ENCODE measurements around the gene IRX4. TPM values are rescaled to one million over a fixed set of nuclear protein-coding genes. Genes with fewer than 3 reads are reported as not detected.

The IRX4 gene
- total and polyA plus RNA-seq, 9 of the 15 experiments (the other 6 are each of a cell fraction or from before 2014, with no cell fraction given) = not detected

- TF ChIP-seq ZBTB49 (CRISPR knock-in tag; IDR thresholded peaks at IDR 0.05; ENCODE audit: borderline replicate concordance) (no peak), NR2C2 (CRISPR knock-in tag; IDR thresholded peaks at IDR 0.05) (no peak), NR2C2 (tag; IDR thresholded peaks at IDR 0.05) (no peak), VEZF1 (CRISPR knock-in tag; IDR thresholded peaks at IDR 0.05) (no peak), PRPF4 (IDR thresholded peaks at IDR 0.05; ENCODE audit: insufficient read depth, low read depth, low read length, poor library complexity, severe bottlenecking) (no peak)
- no peak overlapping the region for H3K4me2 ChIP-seq (ENCODE audit: insufficient read depth, low read length)
- no peaks in the 10 kb centered on the region for H3K36me3 ChIP-seq (ENCODE audit: control insufficient read depth, insufficient read depth, low read length)
- WGBS (ENCODE audit: insufficient coverage, low coverage, missing lambda C conversion rate) = 13% methylated on average over 21 of the region's 24 CpGs
- H2AFZ ChIP-seq (ENCODE audit: low read depth, low read length) = no peak overlapping the region
- no peak overlapping the region for H3K9ac ChIP-seq (ENCODE audit: insufficient read depth in 1 of 2, low read depth in 2 of 2, low read length in 2 of 2)
- no TSS peak for BruUV-seq (replicated peaks)
- no peak overlapping the region for H3K27ac ChIP-seq (ENCODE audit: extremely low read depth, low read depth, low read length)
- ChIA-PET POLR2A (no interaction called here), CTCF (ENCODE audit: low intra/inter-chr PET ratio) (no interaction called here)
- peaks cover 3% of the 10 kb centered on the region for H3K9me1 ChIP-seq (ENCODE audit: control insufficient read depth, insufficient read depth, low read length)
- no peak for FAIRE-seq
- H3K4me3 ChIP-seq = no peak overlapping the region
- peaks cover 18 to 44% of the 10 kb centered on the region in 2 experiments; a peak in 4 of 5 replicates for H3K27me3 ChIP-seq (ENCODE audit: control insufficient read depth in 2 of 2, insufficient read depth in 2 of 2, low read length in 2 of 2)
- no peaks in the 10 kb centered on the region for H3K79me2 ChIP-seq (ENCODE audit: control insufficient read depth, insufficient read depth, low read length)
- no peaks in the 10 kb centered on the region for H3K9me3 ChIP-seq (replicated peaks; ENCODE audit: control insufficient read depth, insufficient read depth, low read depth, low read length)
- no peak for ATAC-seq
- in situ Hi-C loops (cut with MboI) = no loop called here
- no peak for DNase-seq (ENCODE audit: extremely low read depth in 1 of 4, low spot score in 3 of 4)
- H3K4me1 ChIP-seq (replicated peaks in 1 of 2; ENCODE audit: control insufficient read depth in 2 of 2, insufficient read depth in 2 of 2, low read length in 2 of 2) = peaks cover 0 to 23% of the 10 kb centered on the region in 2 experiments; a peak in 2 of 5 replicates
- intact Hi-C loops (cut with micrococcal nuclease) = no loop called here
- 0 out of 2 replicates have a peak, but pooled peaks cover 5% of the 10 kb centered on the region for H4K20me1 ChIP-seq (replicated peaks; ENCODE audit: control insufficient read depth, insufficient read depth, low read length)
Measured at GRCh38 chr5:1884678-1885403, 2.1 kb upstream of the IRX4 start.

Measured in K562 (cell line).